HepG2 (cell line): ENCODE results near the gene UGCG.

Experiments used
- MEF2D ChIP-seq: sonication (generic); formaldehyde crosslinking; IDR thresholded peaks from 2 replicates; pipeline ENCODE4 v1.5.1; 2020; ENCODE audit warnings: mild to moderate bottlenecking, missing genetic modification reagents
- PHF20 ChIP-seq: sonication (generic); formaldehyde crosslinking; IDR thresholded peaks from 2 replicates; pipeline ENCODE4 v1.5.0; 2020; ENCODE audit warnings: mild to moderate bottlenecking, missing genetic modification reagents
- RXRA ChIP-seq: sonication (generic); formaldehyde crosslinking; IDR thresholded peaks from 2 replicates; pipeline ENCODE4 v1.5.1; 2020; ENCODE audit warnings: missing genetic modification reagents

- TF ChIP-seq PHF20 (CRISPR knock-in tag) (no peak), MEF2D (CRISPR knock-in tag) (no peak), RXRA (CRISPR knock-in tag) (no peak)
These were observed 1.1 kb downstream of the UGCG start for GRCh38 chr9:111897601-111898137.
